Rectal smooth muscle tissue (tissue), 1 donor: ENCODE measurements around the gene NR2C2.
"Not testable (repeated sequence)": the region's sequence is repeated elsewhere in the genome, so short reads cannot be mapped to it uniquely, and the experiment has no call there.

Experiments used
- H3K27ac ChIP-seq: one replicate; pipeline ENCODE4 v1.7.0; 2013; ENCODE audit warnings: low read depth, low read length, inconsistent platforms
- H3K27me3 ChIP-seq: one replicate; pipeline ENCODE4 v1.7.0; 2013; ENCODE audit warnings: low read length; ENCODE audit not compliant: control insufficient read depth, insufficient read depth
- H3K36me3 ChIP-seq: one replicate; pipeline ENCODE4 v1.7.0; 2013; ENCODE audit warnings: low read length; ENCODE audit not compliant: control insufficient read depth, insufficient read depth
- H3K4me1 ChIP-seq: one replicate; pipeline ENCODE4 v1.7.0; 2013; ENCODE audit warnings: low read length; ENCODE audit not compliant: control insufficient read depth, insufficient read depth
- H3K4me3 ChIP-seq: one replicate; pipeline ENCODE4 v1.7.0; 2013; ENCODE audit warnings: low read length
- H3K9ac ChIP-seq: one replicate; pipeline ENCODE4 v1.7.0; 2013; ENCODE audit warnings: low read length

NR2C2 gene

GRCh38 chr3:14989943-14990779 is 42.8 kb downstream of the NR2C2 start:
- no peak overlapping the region for H3K9ac ChIP-seq
- no peaks in the 10 kb centered on the region for H3K36me3 ChIP-seq
- H3K4me1 ChIP-seq: peaks cover 7% of the 10 kb centered on the region
- no peaks in the 10 kb centered on the region for H3K27me3 ChIP-seq
- H3K4me3 ChIP-seq: no peak overlapping the region
- no peak overlapping the region for H3K27ac ChIP-seq

GRCh38 chr3:14990780-14991148 is 43.4 kb downstream of the NR2C2 start:
- no peak overlapping the region for H3K9ac ChIP-seq
- H3K4me1 ChIP-seq: peaks cover 7% of the 10 kb centered on the region
- no peaks in the 10 kb centered on the region for H3K36me3 ChIP-seq
- no peak overlapping the region for H3K4me3 ChIP-seq
- no peak overlapping the region for H3K27ac ChIP-seq
- no peaks in the 10 kb centered on the region for H3K27me3 ChIP-seq

- Histone ChIP-seq H3K4me1 (peaks cover 7% of the 10 kb centered on the region), H3K27ac (no peak overlapping the region), H3K9ac (no peak overlapping the region), H3K27me3 (no peaks in the 10 kb centered on the region), H3K36me3 (no peaks in the 10 kb centered on the region), H3K4me3 (no peak overlapping the region)
Measured at GRCh38 chr3:14991151-14991742, 43.9 kb downstream of the NR2C2 start.

GRCh38 chr3:14991818-14992612 is 44.6 kb downstream of the NR2C2 start:
- Histone ChIP-seq H3K9ac (no peak overlapping the region), H3K36me3 (no peaks in the 10 kb centered on the region), H3K27ac (no peak overlapping the region), H3K4me1 (peaks cover 7% of the 10 kb centered on the region), H3K27me3 (no peaks in the 10 kb centered on the region), H3K4me3 (no peak overlapping the region)

GRCh38 chr3:14997941-14998340 is 50.6 kb downstream of the NR2C2 start:
- Histone ChIP-seq H3K4me1 (no peaks in the 10 kb centered on the region), H3K27ac (no peak overlapping the region), H3K4me3 (no peak overlapping the region), H3K36me3 (no peaks in the 10 kb centered on the region), H3K27me3 (no peaks in the 10 kb centered on the region), H3K9ac (no peak overlapping the region)

GRCh38 chr3:14999182-14999581 is 51.8 kb downstream of the NR2C2 start:
- not testable (repeated sequence) for H3K27me3 ChIP-seq, H3K4me1 ChIP-seq, H3K9ac ChIP-seq, H3K4me3 ChIP-seq, H3K27ac ChIP-seq, H3K36me3 ChIP-seq

GRCh38 chr3:15007681-15008141 is 60.3 kb downstream of the NR2C2 start:
- H3K36me3 ChIP-seq: peaks cover 9% of the 10 kb centered on the region
- no peak overlapping the region for H3K4me3 ChIP-seq
- no peaks in the 10 kb centered on the region for H3K27me3 ChIP-seq
- no peaks in the 10 kb centered on the region for H3K4me1 ChIP-seq
- no peak overlapping the region for H3K27ac ChIP-seq
- H3K9ac ChIP-seq: no peak overlapping the region

GRCh38 chr3:15009167-15009566 is 61.8 kb downstream of the NR2C2 start:
- Histone ChIP-seq H3K27me3 (no peaks in the 10 kb centered on the region), H3K4me1 (no peaks in the 10 kb centered on the region), H3K9ac (no peak overlapping the region), H3K27ac (no peak overlapping the region), H3K4me3 (no peak overlapping the region), H3K36me3 (peaks cover 18% of the 10 kb centered on the region)

GRCh38 chr3:15010664-15011063 is 63.3 kb downstream of the NR2C2 start:
- no peak overlapping the region for H3K27ac ChIP-seq
- H3K36me3 ChIP-seq: peaks cover 21% of the 10 kb centered on the region
- H3K9ac ChIP-seq: no peak overlapping the region
- no peaks in the 10 kb centered on the region for H3K27me3 ChIP-seq
- no peak overlapping the region for H3K4me3 ChIP-seq
- H3K4me1 ChIP-seq: no peaks in the 10 kb centered on the region

- Histone ChIP-seq H3K9ac (no peak overlapping the region), H3K27me3 (no peaks in the 10 kb centered on the region), H3K27ac (no peak overlapping the region), H3K4me3 (no peak overlapping the region), H3K36me3 (peaks cover 25% of the 10 kb centered on the region), H3K4me1 (no peaks in the 10 kb centered on the region)
Measured at GRCh38 chr3:15011174-15011573, 63.8 kb downstream of the NR2C2 start.

- Histone ChIP-seq H3K27me3 (no peaks in the 10 kb centered on the region), H3K9ac (no peak overlapping the region), H3K27ac (no peak overlapping the region), H3K4me3 (no peak overlapping the region), H3K36me3 (peaks cover 31% of the 10 kb centered on the region), H3K4me1 (no peaks in the 10 kb centered on the region)
Measured at GRCh38 chr3:15014606-15015328, 67.4 kb downstream of the NR2C2 start.

- no peak overlapping the region for H3K27ac ChIP-seq
- no peak overlapping the region for H3K9ac ChIP-seq
- peaks cover 35% of the 10 kb centered on the region for H3K36me3 ChIP-seq
- H3K27me3 ChIP-seq: no peaks in the 10 kb centered on the region
- H3K4me3 ChIP-seq: no peak overlapping the region
- H3K4me1 ChIP-seq: no peaks in the 10 kb centered on the region
Measured at GRCh38 chr3:15015456-15015855, 68.1 kb downstream of the NR2C2 start.
